Sigmoid colon (tissue), 4 donors: ENCODE data around the gene PCDH15.

Experiments
- CTCF ChIP-seq, 4 experiments: fragments of 450-650 bp in 3 of 4; fragments of 200-600 bp in 1 of 4; IDR thresholded peaks; one replicate each; pipeline ENCODE4 v1.5.1; 2016 to 2019; ENCODE audit warnings: antibody characterized with exemption in 4 of 4, mild to moderate bottlenecking in 3 of 4, moderate library complexity in 2 of 4
- EP300 ChIP-seq, 4 donors: sonication (generic); formaldehyde crosslinking; IDR thresholded peaks; one replicate each; pipeline ENCODE4 v1.6.1; 2017; ENCODE audit warnings: antibody characterized with exemption in 4 of 4
- POLR2AphosphoS5 ChIP-seq, 4 donors: sonication (generic); formaldehyde crosslinking; IDR thresholded peaks; one replicate each; pipeline ENCODE4 v1.6.1; 2017; ENCODE audit warnings: antibody characterized with exemption in 4 of 4

- no peak for TF ChIP-seq CTCF (IDR thresholded peaks at IDR 0.05)
- no peak for TF ChIP-seq POLR2AphosphoS5 (IDR thresholded peaks at IDR 0.05)
- no peak for TF ChIP-seq EP300 (IDR thresholded peaks at IDR 0.05)
Observed at GRCh38 chr10:54613162-54613561, 187.9 kb downstream of the PCDH15 start.
